Liver (tissue), 9 donors: ENCODE results near the gene RCAN2. TPM values are rescaled to one million over a fixed set of nuclear protein-coding genes. Genes with fewer than 3 reads are reported as not detected.

Source experiments
- DNase-seq: peaks from one replicate; pipeline ENCODE4 v3.0.0-alpha.2; 2017; ENCODE audit warnings: low spot score
- H3K27ac ChIP-seq, 2 donors: one replicate each; pipeline ENCODE4 v1.7.0; 2013; ENCODE audit warnings: inconsistent platforms in 2 of 2, low read length in 2 of 2, control low read depth in 1 of 2, low read depth in 1 of 2, mild to moderate bottlenecking in 1 of 2
- H3K27me3 ChIP-seq, 4 donors: one replicate each; pipeline versions ENCODE4 v1.6.1 to v1.7.0; 2013; ENCODE audit warnings: low read length in 3 of 4, inconsistent platforms in 1 of 4, mild to moderate bottlenecking in 1 of 4, moderate library complexity in 1 of 4; ENCODE audit not compliant: control insufficient read depth in 4 of 4, insufficient read depth in 4 of 4
- H3K36me3 ChIP-seq, 4 donors: one replicate each; pipeline versions ENCODE4 v1.6.1 to v1.7.0; 2013; ENCODE audit warnings: low read length in 3 of 4, mild to moderate bottlenecking in 3 of 4, low read depth in 1 of 4, moderate library complexity in 1 of 4; ENCODE audit not compliant: control insufficient read depth in 4 of 4, insufficient read depth in 3 of 4
- H3K4me1 ChIP-seq, 4 donors: one replicate each; pipeline versions ENCODE4 v1.6.1 to v1.7.0; 2013; ENCODE audit warnings: low read length in 3 of 4, mild to moderate bottlenecking in 3 of 4, moderate library complexity in 1 of 4; ENCODE audit not compliant: control insufficient read depth in 4 of 4, insufficient read depth in 4 of 4
- H3K4me3 ChIP-seq, 3 donors: one replicate each; pipeline versions ENCODE4 v1.6.1 to v1.7.0; 2013; ENCODE audit warnings: low read length in 3 of 3, control low read depth in 1 of 3, low read depth in 1 of 3, mild to moderate bottlenecking in 1 of 3
- H3K9ac ChIP-seq, 2 donors: one replicate each; pipeline ENCODE4 v1.7.0; 2013; ENCODE audit warnings: low read length in 2 of 2, mild to moderate bottlenecking in 2 of 2, moderate library complexity in 2 of 2, control low read depth in 1 of 2, low read depth in 1 of 2
- H3K9me3 ChIP-seq, 4 donors: one replicate each; pipeline versions ENCODE4 v1.6.1 to v1.7.0; 2013; ENCODE audit warnings: low read length in 3 of 4; ENCODE audit not compliant: control insufficient read depth in 4 of 4
- ATF3 ChIP-seq: IDR thresholded peaks from 2 replicates; pipeline ENCODE4 v1.6.1; 2016; ENCODE audit warnings: antibody characterized with exemption
- CTCF ChIP-seq: fragments of 150-350 bp; IDR thresholded peaks from 2 replicates; pipeline ENCODE4 v1.5.1; 2017; ENCODE audit warnings: improper control_type of control experiment, low read depth, low read length; ENCODE audit not compliant: missing input control
- FOXA1 ChIP-seq: IDR thresholded peaks from 2 replicates; pipeline ENCODE4 v1.6.1; 2016; ENCODE audit warnings: antibody characterized with exemption
- HNF4A ChIP-seq, 2 donors: conservative IDR thresholded peaks; 2 replicates each; pipeline ENCODE4 v1.6.1; 2016; ENCODE audit warnings: antibody characterized with exemption in 2 of 2, mild to moderate bottlenecking in 2 of 2
- JUND ChIP-seq, 2 donors: IDR thresholded peaks; 2 replicates each; pipeline ENCODE4 v1.6.1; 2016; ENCODE audit warnings: antibody characterized with exemption in 2 of 2
- MAX ChIP-seq: IDR thresholded peaks from 2 replicates; pipeline ENCODE4 v1.6.1; 2016; ENCODE audit warnings: antibody characterized with exemption
- NR2F2 ChIP-seq: IDR thresholded peaks from 2 replicates; pipeline ENCODE4 v1.6.1; 2016; ENCODE audit warnings: antibody characterized with exemption
- RAD21 ChIP-seq, 2 donors: IDR thresholded peaks; 2 replicates each; pipeline ENCODE4 v1.6.1; 2016; ENCODE audit warnings: antibody characterized with exemption in 2 of 2, mild to moderate bottlenecking in 2 of 2
- REST ChIP-seq: IDR thresholded peaks from 2 replicates; pipeline ENCODE4 v1.6.1; 2016; ENCODE audit warnings: antibody characterized with exemption, mild to moderate bottlenecking
- RXRA ChIP-seq, 2 donors: IDR thresholded peaks; 2 replicates each; pipeline ENCODE4 v1.6.1; 2017 to 2018; ENCODE audit warnings: antibody characterized with exemption in 2 of 2, mild to moderate bottlenecking in 1 of 2
- SP1 ChIP-seq: IDR thresholded peaks from 2 replicates; pipeline ENCODE4 v1.6.1; 2018; ENCODE audit warnings: antibody characterized with exemption, mild to moderate bottlenecking
- TAF1 ChIP-seq: conservative IDR thresholded peaks from 2 replicates; pipeline ENCODE4 v1.6.1; 2016; ENCODE audit warnings: antibody characterized with exemption, mild to moderate bottlenecking
- ZBTB33 ChIP-seq: IDR thresholded peaks from 2 replicates; pipeline ENCODE4 v1.6.1; 2016; ENCODE audit warnings: antibody characterized with exemption
- WGBS: extraction: QIAGEN DNeasy Blood & Tissue Kit; methylation state at CpG from one replicate; pipeline ENCODE4 v1.1.7; 2013; 5-methylcytosine and 5-hydroxymethylcytosine counted together
- polyA plus RNA-seq, 2 donors: library from polyadenylated mRNA; stranded (reverse) in 1 of 2; unstranded in 1 of 2; fragments of 200-250 nt in 1 of 2; fragments of >200 nt in 1 of 2; fragmentation: Nextera tagmentation in 1 of 2; extraction: Ambion mirVana in 1 of 2; gene quantifications; one replicate each; pipeline versions ENCODE4 v1.2.1 to v1.2.3, GENCODE V29; 2013 to 2015
- total RNA-seq, 2 donors: library from RNA; depleted of rRNA; stranded (reverse); fragments of >200 nt; gene quantifications; one replicate each; pipeline ENCODE4 v1.2.3, GENCODE V29; 2014
- donor health status: healthy.
- donor health status: healthy.
- donor health status: healthy.
- donor health status: healthy.
- donor health status: healthy.

RCAN2 gene
- total and polyA plus RNA-seq, 4 donors, result 0.19 to 8.2 (median 2.4) TPM

- no peak for TF ChIP-seq RXRA (IDR thresholded peaks at IDR 0.05)
- no peak for TF ChIP-seq HNF4A (conservative IDR thresholded peaks at IDR 0.05)
- no peak for TF ChIP-seq SP1
Measured at GRCh38 chr6:46368169-46368536, 123.1 kb downstream of the RCAN2 start.

GRCh38 chr6:46367354-46368168 lies 123.7 kb downstream of the RCAN2 start:
- Histone ChIP-seq H3K9ac (no peak overlapping the region), H3K4me3 (no peak overlapping the region), H3K9me3 (no peaks in the 10 kb centered on the region), H3K4me1 (no peaks in the 10 kb centered on the region), H3K27ac (no peak overlapping the region), H3K36me3 (no peaks in the 10 kb centered on the region), H3K27me3 (no peaks in the 10 kb centered on the region)
- TF ChIP-seq SP1 (no peak), HNF4A (conservative IDR thresholded peaks at IDR 0.05) (no peak), TAF1 (no peak), NR2F2 (no peak), REST (no peak), ZBTB33 (no peak)
- 87% methylated on average over 2 of the region's 2 CpGs for WGBS
- no peak for DNase-seq

More at GRCh38 chr6:46368169-46368536, 123.1 kb downstream of the RCAN2 start:
- H3K9ac ChIP-seq, result no peak overlapping the region
- no peaks in the 10 kb centered on the region for H3K4me1 ChIP-seq
- no peaks in the 10 kb centered on the region for H3K36me3 ChIP-seq
- no peak overlapping the region for H3K27ac ChIP-seq
- no peak for DNase-seq
- no peaks in the 10 kb centered on the region for H3K9me3 ChIP-seq
- no peaks in the 10 kb centered on the region for H3K27me3 ChIP-seq
- no peak overlapping the region for H3K4me3 ChIP-seq
- WGBS, result 96% methylated on average over 1 of the region's 1 CpG

- H3K27me3 ChIP-seq, result no peaks in the 10 kb centered on the region
- no peak overlapping the region for H3K9ac ChIP-seq
- no peak overlapping the region for H3K27ac ChIP-seq
- no peaks in the 10 kb centered on the region for H3K4me1 ChIP-seq
- H3K4me3 ChIP-seq, result no peak overlapping the region
- no peaks in the 10 kb centered on the region for H3K9me3 ChIP-seq
- no peaks in the 10 kb centered on the region for H3K36me3 ChIP-seq
- 92% methylated on average over 3 of the region's 3 CpGs for WGBS
- no peak for DNase-seq
- no peak for TF ChIP-seq JUND (IDR thresholded peaks at IDR 0.05)
- no peak for TF ChIP-seq CTCF
- no peak for TF ChIP-seq REST
- TF ChIP-seq FOXA1, result no peak
- TF ChIP-seq NR2F2, result no peak
- TF ChIP-seq TAF1, result no peak
- TF ChIP-seq SP1, result no peak
- no peak for TF ChIP-seq RAD21 (IDR thresholded peaks at IDR 0.05)
- TF ChIP-seq MAX, result no peak
- no peak for TF ChIP-seq ATF3
Measured at GRCh38 chr6:46366190-46366900, 124.9 kb downstream of the RCAN2 start.
